ENCODE results near the gene CHD6.

Gene CHD6

GRCh38 chr20:41575412-41575811 is 42.8 kb downstream of the CHD6 start:
- no peak for TF ChIP-seq CTCF (IDR thresholded peaks at IDR 0.05; ENCODE audit: low read depth, low read length)
- DNase-seq (ENCODE audit: low read depth in 2 of 2) = no peak
- no peak overlapping the region for H3K4me3 ChIP-seq (replicated peaks in 1 of 2; ENCODE audit: low read depth in 2 of 2, low read length in 2 of 2)

GRCh38 chr20:41574802-41575389 is 43.3 kb downstream of the CHD6 start:
- DNase-seq (ENCODE audit: low read depth in 2 of 2) = no peak
- no peak for TF ChIP-seq CTCF (IDR thresholded peaks at IDR 0.05; ENCODE audit: low read depth, low read length)
- no peak overlapping the region for H3K4me3 ChIP-seq (replicated peaks in 1 of 2; ENCODE audit: low read depth in 2 of 2, low read length in 2 of 2)

GRCh38 chr20:41573955-41574354 is 44.2 kb downstream of the CHD6 start:
- no peak for DNase-seq (ENCODE audit: low read depth in 2 of 2)
- TF ChIP-seq CTCF (IDR thresholded peaks at IDR 0.05; ENCODE audit: low read depth, low read length) = no peak
- no peak overlapping the region for H3K4me3 ChIP-seq (replicated peaks in 1 of 2; ENCODE audit: low read depth in 2 of 2, low read length in 2 of 2)

GRCh38 chr20:41572010-41572572 is 46.1 kb downstream of the CHD6 start:
- no peak for DNase-seq (ENCODE audit: low read depth in 2 of 2)
- H3K4me3 ChIP-seq (replicated peaks in 1 of 2; ENCODE audit: low read depth in 2 of 2, low read length in 2 of 2) = no peak overlapping the region
- TF ChIP-seq CTCF (IDR thresholded peaks at IDR 0.05; ENCODE audit: low read depth, low read length) = no peak

- H3K4me3 ChIP-seq (replicated peaks in 1 of 2; ENCODE audit: low read depth in 2 of 2, low read length in 2 of 2) = no peak overlapping the region
- DNase-seq (ENCODE audit: low read depth in 2 of 2) = no peak
- no peak for TF ChIP-seq CTCF (IDR thresholded peaks at IDR 0.05; ENCODE audit: low read depth, low read length)
Observed at GRCh38 chr20:41571006-41571405, 47.2 kb downstream of the CHD6 start.

GRCh38 chr20:41570557-41570956 is 47.6 kb downstream of the CHD6 start:
- no peak for TF ChIP-seq CTCF (IDR thresholded peaks at IDR 0.05; ENCODE audit: low read depth, low read length)
- DNase-seq (ENCODE audit: low read depth in 2 of 2) = no peak
- no peak overlapping the region for H3K4me3 ChIP-seq (replicated peaks in 1 of 2; ENCODE audit: low read depth in 2 of 2, low read length in 2 of 2)

- no peak for TF ChIP-seq CTCF (IDR thresholded peaks at IDR 0.05; ENCODE audit: low read depth, low read length)
- DNase-seq (ENCODE audit: low read depth in 2 of 2) = no peak
- no peak overlapping the region for H3K4me3 ChIP-seq (replicated peaks in 1 of 2; ENCODE audit: low read depth in 2 of 2, low read length in 2 of 2)
Observed at GRCh38 chr20:41567615-41568014, 50.6 kb downstream of the CHD6 start.
